Medulla oblongata (tissue), 1 donor: ENCODE data around the gene HEPN1.
A peak's percentile ranks its signal among the peaks of the same experiment; 100 is the strongest.

Source experiments
- DNase-seq: peaks from one replicate; pipeline ENCODE4 v3.0.0-alpha.2; 2015; ENCODE audit errors: extremely low spot score

HEPN1 gene

DNA sequence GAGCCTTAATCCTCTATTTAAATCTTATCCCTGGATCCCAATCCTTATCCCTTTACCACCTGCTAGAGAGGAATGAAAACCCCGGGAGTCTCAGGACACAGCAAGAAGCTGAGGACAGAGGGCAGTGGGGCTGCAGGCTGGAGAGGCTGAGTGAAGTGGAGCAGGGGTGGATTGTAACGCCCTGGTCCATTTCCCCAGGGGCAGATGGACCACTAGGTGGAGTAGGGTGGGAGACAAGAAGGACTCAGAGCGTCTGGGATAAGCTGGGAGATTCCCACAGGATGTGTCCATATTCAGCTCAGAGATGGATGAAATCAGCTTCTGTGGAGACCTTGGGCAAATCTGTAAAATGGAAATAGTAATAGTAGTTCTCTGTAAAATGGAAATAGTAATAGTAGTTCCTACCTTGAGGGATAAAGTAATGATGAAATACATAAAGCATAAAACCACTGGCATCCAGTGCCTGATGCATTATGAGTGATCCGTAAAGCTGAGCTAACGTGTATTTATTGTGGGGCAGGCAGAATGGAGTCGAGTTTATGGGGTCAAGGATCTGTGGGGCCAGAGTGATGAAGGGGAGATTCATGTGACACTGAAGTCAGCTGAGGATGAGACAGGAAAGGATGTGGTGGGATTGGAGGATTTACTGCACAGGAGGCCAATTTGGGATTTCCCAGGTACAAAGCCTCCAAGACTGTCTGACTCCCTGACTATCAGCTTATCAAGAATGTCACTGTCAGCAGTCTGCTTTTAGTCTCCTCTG is 19.5 kb upstream of the HEPN1 start:
- no peak for DNase-seq

DNA sequence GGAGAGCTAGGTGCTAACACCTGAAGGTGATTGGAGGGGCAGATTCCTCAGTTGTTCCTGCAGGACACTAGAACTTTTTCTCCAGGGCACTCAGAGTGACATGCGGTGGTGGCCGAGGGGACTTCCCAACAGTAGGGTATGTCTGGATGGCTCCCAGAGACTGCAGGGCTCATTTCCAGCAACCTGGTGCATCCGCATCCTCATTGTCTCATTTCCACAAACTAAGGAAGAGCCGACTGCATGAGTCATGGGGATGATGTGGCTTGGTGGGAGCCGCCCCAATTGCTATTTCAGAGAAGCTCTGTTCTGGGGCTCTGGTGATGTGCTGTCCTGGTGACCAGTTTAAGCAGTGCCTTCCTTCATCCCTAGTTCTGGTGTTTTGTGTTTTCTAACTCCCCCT is 18.6 kb upstream of the HEPN1 start:
- DNase-seq, result no peak

DNA sequence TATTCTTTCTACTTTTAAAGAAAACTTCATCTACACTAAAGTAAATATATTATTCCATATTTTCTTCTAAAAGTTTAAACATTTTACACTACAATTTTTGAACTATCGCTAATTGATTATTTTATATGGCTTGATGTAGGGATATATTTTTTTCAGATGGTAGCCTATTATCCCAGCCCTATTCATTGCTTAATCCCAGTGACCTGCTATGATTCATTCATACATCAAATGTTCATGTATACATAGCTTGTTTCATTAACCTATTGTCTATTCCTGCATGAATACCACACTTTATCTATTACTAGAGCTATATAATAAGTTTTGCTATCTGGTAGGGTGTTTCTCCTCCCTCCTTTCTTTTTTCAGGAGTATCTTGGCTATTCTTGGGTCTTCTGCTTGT is 16.4 kb upstream of the HEPN1 start:
- no peak for DNase-seq

DNA sequence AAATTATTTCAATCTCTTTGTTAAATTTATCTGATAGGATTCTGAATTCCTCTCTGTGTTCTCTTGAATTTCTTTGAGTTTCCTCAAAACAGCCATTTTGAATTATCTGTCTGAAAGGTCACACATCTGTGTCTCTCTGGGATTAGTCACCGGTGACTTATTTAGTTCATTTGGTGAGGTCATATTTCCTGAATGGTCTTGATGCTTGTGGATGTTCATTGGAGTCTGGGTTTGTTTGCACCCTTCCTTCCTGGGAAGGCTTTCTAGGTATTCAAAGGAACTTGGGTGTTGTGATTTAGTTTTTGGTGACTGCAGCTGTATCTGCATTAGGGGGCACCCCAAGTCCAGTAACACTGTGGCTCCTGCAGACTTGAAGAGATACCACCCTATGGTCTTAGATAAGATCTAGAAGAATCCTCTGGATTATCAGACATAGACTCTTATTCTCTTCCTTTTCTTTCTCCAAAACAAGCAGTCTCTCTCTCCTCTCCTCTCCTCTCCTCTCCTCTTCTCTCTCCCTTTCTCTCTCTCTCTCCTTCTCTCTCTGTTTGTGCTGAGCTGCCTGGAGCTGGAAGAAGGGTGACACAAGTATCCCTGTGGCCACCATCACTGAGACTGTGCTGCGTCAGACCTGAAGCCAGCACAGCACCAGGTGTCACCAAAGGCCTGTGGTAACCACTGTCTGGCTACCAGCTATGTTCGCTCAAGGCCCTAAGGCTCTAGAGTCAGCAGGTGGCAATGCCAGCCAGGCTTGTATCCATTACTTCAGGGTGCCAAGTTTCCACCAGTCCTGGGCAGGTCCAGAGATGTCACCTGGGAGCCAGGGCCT is 3.3 kb upstream of the HEPN1 start:
- no peak for DNase-seq

DNA sequence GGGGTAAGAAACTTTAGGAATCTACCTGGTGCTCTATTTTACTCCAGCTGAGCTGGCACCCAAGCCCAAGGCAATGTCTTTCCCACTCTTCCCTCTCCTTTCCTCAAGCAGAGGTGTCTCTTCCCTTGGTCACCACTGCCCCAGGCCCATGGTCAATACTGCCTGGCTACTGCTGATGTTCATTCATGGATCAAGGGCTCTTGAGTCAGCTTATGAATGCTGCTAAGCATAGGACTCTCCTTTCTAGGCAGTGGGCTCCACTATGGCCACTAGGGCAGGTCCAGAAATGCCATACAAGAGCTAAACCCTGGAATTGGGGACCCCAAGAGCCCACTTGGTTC is 2.7 kb upstream of the HEPN1 start:
- DNase-seq, result no peak

DNA sequence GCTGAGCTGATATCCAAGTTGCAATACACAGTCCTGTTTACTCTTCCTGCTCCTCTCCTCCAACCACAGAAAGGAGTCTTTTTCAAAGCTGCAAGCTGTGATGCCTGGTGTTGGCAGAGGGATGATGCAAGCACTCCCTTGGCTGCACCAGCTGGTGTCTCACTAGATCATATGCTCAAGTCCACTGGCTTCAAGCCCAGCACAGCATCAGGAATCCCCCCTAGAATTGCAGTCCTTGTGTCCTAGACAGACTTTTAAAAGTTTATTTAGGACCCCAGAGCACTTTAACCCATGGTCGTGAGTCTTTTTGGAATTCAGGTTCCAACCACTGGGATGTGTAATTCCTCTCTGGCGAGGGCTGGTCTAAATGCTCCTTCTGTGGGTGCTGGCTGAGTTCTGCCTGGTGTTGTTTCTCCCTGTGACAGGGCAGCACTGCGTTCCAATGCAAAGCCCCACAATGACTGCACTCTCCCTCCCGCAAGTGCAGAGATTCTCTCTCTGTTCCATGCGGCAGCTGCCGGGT is 1.9 kb upstream of the HEPN1 start:
- DNase-seq, result peak; percentile 94

DNA sequence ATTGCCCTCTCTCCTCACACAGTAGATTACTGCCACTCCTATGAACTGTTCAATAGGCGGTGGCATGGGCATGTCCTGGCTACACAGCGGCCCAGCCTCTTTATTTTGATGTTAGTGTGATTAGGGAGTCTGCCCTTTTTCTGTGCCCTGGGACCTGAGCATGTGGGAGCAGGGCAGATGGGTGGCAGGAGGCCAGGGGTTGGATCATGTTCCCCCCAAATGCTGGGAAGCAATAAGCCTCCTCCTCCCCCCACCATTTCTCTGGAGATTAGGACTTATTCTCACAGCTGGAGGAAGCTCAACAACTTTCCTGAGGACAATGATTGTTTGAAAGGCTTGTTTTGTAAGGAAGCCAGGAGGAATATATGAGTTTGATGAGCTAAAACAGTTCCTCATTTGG is 848 bp downstream of the HEPN1 start:
- DNase-seq, result peak; percentile 63

DNA sequence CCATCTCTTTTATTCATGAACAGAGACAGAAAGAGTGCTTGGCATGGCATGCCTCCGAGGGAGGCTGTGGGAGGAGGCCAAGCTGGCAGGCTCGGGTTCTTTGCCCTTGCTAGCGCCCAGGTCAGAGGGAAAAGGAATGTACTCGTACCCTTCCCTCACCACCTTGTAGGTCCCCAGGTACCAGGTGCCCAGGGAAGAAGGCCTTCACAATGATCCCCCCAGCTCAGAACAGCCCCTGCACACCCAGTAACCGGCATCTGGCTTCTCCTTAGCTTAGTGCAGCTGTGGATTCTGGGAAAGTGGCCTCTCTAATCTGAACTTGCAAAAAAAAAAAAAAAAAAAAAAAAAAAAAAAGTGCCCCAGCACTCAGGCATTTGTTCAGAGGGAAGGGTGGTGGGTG is 1.3 kb downstream of the HEPN1 start:
- DNase-seq, result no peak

DNA sequence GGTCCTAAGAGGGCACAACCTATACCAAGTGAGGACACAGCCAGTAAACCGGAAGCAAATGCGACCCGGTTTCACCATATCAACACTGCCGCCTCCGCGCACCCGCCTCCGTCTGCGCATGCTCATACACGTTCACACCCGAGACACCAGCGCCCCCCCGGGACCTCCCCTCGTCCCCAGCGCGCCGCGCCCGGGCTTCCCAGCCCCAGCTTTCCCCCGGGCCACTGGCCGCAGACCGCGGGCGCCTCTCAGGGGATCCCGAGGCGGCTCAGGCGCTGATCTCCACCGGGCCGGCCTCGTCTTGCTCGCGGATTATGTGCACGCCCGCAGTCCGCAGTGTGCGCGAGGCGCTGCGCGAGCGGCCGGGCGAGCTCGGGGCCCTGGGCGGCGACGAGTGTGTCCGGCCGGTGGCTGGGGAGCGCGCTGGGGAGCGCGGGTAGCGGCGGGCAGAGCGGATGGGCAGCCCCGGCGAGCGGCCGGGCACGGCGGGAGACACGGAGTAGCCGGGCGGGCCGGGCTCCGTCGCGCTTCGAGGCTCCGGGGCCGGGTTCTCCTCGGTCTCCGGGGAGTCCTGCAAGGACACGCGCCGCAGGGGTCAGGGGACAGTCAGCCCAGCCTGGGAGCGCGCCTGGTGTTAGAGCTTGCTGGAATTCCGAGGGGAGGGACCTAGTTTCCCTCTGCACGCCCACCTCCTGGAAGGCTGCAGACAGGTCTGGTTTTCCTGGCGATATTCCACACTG is 2.0 kb downstream of the HEPN1 start:
- no peak for DNase-seq

DNA sequence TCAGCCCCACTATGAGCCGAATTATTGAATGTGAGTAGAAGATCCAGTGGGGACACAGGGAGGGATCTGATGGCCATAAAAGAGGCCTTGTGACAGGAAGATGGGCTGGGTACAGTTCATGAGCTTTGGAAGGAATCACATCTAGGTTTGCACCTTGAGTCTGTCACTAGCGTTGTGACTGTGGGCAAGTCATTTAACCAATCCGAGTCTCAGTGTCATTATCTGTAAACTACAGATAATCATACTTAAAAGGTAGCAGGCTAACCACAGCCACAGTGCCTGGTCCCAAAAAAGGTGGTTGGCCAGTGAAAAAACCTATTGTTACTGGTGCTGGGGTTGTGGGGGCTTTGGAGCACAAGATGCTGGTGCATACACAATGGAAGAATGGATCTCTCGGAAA is 3.8 kb downstream of the HEPN1 start:
- DNase-seq, result no peak

DNA sequence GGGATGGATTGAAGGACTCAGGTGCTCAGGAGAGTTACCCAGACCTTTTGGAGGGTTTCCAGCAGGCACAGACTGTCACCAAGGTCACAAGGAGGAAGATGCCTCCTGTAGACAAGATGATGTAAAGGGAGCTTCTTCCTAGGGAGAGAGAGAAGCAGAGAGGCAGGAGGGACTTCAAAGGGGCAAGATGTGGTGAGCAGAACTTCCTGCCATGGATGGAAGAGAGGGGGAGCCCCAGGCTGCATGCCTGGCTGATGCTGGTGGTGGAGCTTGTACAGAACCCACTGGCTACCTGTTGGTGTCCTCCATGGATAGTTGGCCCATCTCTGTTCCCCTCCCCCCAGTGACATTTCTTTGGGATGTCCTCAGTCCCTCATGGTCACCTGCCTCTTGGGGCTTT is 4.2 kb downstream of the HEPN1 start:
- no peak for DNase-seq

DNA sequence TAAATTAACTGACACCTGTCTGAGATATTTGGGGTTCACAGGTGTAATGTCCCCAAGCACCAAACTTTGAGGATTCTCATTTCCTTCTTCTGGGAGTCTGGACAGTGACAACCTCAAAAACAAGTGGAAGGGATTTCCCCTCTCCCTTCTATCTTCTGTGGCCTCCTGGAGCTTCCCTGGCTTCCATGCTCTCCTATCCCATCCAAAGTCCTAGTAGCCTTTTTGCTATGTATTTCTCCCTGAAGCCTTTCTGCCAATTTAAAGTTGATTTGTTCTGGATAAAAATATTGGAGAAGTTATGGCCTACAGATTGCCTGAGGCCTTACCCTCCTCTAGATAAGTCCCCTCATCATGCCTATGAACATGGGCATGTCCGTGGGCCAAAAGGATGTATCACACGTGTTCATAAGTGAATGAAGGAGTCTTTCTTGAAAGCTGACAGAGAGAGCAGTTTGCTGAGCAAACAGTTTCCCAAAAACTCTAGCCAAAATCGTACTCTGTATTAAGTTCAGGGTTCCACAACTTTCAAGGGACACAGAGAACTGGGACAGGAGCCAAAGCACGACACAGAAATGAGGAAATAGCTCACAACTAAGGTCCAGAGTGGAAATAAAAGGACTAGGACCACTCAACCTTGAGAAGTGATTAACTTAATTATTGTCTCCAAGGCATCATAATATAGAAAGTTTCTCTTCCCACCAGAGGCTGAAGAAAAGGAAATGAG is 10.1 kb downstream of the HEPN1 start:
- peak; percentile 76 for DNase-seq

DNA sequence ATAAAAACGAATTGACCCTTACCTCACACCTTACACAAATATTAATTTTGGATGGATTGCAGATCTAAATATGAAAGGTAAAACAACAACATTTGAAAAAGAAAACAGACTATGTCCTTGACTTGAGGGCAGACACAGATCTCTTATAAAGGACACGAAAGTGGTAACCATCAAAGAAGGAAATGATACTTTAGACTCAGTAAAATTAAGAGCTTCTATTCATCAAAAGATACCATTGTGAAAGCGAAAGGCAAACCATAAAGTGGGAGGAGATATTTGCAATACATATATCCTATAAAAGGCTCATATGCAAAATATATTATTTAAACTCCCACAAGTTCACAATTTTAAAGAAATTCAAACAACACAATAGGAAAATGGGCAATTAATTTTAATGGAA is 11.7 kb downstream of the HEPN1 start:
- DNase-seq, result no peak

DNA sequence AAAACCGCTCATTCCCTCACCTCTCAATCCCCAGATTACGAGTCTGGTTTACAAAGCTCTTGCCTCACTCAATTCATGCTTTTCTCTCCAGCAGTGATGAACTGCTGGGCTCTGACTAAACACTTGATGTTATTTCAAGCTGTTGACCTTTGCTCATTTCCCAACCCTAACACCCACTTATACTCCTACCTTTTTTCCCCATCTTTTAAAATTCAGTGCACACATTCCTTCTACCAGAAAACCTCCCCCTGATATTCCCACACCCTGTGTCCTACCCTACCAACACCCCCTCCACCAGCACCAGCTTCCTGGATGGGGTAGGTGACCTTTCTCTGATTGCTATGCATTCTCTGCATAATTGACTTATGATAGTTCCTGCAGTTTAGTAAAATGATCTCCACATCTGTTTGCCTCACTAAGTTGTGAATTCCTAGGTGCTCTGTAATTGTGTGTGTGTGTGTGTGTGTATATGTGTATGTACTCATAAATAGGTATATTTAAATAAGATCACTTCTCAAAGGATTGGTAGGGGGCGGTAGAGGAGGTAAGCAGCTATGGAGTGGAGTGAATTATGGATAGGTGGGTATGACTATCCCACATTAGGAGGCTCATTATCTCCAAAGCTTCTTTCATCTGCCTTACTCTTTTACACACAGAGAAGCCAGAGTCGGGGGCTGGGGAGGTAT is 16.0 kb downstream of the HEPN1 start:
- no peak for DNase-seq

DNA sequence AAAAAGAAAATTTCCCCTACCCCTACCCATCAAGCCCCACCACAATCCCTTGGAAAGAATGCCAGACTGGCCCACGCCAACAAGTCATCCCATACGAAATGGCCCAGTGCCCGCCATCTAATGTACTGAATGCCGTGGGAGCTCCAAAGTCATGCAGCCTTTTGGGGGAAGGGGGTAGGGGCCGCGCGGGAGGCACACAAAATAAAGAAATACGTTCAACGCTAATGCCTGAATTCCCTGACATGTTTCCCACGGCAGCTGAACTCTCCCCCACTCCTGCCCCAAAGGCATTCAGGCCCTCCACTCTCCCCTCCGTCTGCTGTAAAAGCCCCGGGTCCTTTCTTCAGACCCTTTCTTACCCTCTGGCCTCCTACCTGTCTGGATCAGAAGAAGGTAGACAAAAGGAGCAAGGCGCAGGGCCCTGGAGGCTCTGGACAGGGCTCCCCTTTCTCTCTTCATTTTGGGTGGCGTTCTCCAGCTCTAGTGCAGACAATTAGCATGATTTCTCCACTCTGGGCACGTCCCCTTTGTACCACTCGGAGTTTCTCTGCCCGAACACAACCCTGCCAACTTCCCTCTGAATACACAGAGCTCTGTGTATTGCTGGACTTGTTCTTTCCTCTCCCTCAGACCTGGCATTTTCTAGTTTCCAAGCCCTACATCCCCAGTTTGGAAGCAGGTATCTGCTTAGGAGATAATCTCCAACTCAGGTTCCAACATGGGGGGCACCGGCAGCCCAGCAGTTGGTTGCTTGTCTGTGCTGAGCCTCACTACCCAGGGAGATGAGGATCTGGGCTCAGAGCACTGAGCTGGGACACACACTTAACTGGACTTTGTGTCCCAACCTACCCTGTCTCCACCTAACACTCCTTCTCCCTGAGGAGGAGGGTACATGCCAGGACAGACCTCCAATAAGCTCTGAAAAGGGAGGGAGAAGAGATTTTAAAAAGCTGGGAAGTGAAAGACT is 16.8 kb downstream of the HEPN1 start, which contains the start of gene HEPACAM:
TSS of gene HEPACAM (minus strand) at position 500 of the 967 bp plus-strand sequence. CDS start at position 459, 41 bp downstream.
- peak; percentile 95 for DNase-seq

DNA sequence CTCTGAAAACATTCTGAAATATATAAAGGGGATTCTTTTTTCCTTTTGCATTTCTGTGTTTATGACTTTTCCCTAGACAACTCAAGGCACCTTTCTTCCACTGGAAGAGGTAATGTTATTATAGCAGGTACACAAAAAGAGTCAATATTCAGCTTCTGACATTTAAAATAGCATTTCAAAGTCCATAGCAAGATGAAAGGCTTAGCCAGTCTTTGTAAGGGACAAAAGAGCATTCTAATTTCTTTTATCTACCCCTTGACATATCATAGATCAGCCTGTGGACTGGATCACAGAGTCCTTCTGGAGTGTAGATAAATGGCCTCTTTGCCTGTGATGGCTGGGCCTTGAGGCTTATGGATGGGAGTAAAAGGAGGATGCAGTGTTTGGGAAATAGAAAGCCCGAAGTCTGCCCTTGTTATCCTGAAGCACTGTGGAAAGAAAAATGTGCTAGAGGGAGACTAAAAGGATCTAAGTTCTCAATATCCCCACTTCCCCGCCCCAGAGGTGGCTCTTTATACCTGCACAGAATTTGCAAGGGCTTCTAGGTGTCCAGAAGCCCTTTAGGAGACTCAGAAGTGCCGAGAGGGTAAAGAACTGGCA is 18.4 kb downstream of the HEPN1 start:
- DNase-seq, result no peak

DNA sequence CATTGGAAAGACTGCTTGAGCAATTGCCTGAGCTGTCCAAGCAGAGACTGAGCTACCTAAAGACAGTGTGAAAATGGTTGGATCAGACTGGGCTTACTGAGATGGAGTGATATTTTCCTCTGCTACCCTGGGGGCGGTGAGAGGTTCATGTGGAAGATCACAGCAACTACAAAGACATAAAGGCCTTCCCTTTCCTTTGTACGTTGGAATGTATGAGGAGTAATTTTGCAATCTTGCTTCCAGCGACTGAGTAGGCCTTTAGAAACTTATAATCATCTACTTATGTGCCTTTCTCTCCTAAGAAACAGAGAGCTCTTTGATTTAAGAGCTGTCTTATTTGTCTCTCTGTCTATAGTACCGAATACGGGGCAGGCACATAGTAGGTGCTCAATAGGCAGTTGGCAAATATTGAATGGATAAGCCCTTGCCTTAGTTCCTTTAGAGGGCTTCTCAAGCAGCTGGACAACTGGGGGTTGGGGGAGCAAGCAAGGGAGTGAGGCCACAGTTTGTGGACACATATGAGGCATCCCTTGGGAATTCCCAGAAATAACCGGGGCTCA is 19.2 kb downstream of the HEPN1 start:
- no peak for DNase-seq

DNA sequence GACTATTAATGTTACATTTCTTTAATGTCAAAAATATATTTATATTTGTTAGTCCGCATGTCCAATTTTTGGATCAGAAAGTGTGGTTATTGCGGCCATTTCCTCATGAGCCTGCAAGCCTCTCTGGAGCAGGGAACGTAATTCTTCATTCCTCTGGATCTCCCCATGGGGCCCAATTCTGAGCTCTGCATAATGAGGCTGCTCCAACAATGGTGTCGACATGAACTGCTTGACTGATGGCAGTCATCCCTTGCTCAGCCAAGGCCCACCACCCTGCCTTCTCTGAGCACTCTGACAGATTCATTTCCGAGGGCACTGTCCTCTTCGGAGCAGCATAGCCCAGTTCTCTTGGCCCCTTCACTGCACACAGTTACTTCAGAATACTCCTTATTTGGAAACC is 19.9 kb downstream of the HEPN1 start:
- no peak for DNase-seq

DNA sequence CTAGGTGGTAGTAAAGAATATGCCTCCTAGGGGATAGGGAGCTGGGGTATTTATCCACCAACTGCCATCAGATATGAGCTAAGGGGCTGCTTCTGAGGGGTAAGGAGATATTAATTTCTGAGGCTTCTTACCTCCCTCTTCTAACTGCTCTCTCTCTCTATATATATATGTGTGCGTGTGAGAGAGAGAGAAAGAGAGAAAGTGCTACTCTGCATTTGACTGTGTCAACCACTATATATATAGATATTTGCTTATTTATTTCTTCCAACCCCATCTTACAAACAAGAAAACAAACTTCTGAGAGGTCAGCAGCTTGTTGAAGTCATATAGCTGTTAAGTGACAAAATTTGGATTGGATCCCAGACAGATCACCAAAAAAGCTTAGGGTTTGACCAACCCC is 22.7 kb downstream of the HEPN1 start:
- no peak for DNase-seq
